ENCODE results near the gene MTHFD1L. TPM values are rescaled to one million over a fixed set of nuclear protein-coding genes. Genes with fewer than 3 reads are reported as not detected.
"Not testable (repeated sequence)": the region's sequence is repeated elsewhere in the genome, so short reads cannot be mapped to it uniquely, and the experiment has no call there.

Gene MTHFD1L
- total RNA-seq, 1 donor from 2014 or later, result 3.1 TPM

DNA sequence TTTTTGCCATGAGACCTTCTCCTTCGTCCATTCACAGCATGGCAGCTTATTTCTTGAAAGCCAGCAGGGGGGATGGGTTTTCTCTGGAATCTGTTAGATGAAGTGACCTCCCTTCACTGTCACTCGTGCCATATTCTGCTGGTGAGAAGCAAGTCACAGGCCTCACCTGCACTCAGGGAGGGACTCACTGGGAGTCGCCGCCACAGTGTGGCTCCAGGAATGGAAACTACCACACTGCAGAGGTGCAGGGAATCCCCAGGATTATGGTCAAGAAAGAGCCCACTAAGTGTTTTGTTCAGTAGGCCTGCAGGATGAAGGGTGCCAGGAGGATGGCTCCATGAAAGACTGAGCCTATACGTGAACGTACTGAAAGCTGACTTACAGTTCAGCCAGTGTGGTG is 213.2 kb downstream of the MTHFD1L start:
- Histone ChIP-seq H3K4me3 (no peak overlapping the region), H3K27ac (replicated peaks) (no peak overlapping the region), H3K27me3 (ENCODE audit: low read depth) (no peaks in the 10 kb centered on the region), H3K36me3 (no peaks in the 10 kb centered on the region), H3K9me3 (replicated peaks) (peaks cover 32% of the 10 kb centered on the region), H3K4me1 (peaks cover 4% of the 10 kb centered on the region)
- no peak for DNase-seq
- intact Hi-C loops (cut with micrococcal nuclease), result no loop called here
- TF ChIP-seq CTCF (IDR thresholded peaks at IDR 0.05; ENCODE audit: borderline replicate concordance), result no peak

DNA sequence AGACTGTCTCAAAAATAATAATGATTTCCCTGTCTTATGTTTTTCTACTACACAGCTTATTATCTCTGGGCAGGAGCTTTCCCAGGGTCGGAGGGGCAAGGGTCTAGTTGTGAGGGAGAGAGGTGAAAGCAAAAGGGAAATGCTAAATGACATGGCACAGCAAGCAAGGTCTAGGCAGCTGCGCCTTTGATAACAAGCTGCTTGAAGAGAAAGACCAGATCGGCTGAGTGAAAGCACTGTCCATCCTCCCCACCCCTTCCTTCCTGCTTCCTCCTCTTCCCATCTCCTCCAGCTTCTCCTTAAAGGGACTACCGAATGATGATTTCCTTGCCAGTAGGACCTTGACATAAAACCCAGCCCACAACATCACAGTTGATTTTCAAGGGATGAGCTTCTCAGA is 216.2 kb downstream of the MTHFD1L start:
- H3K4me3 ChIP-seq, result no peak overlapping the region
- no peak overlapping the region for H3K27ac ChIP-seq (replicated peaks)
- H3K27me3 ChIP-seq (ENCODE audit: low read depth), result no peaks in the 10 kb centered on the region
- H3K9me3 ChIP-seq (replicated peaks), result peaks cover 12% of the 10 kb centered on the region
- peaks cover 4% of the 10 kb centered on the region for H3K4me1 ChIP-seq
- DNase-seq, result no peak
- H3K36me3 ChIP-seq, result no peaks in the 10 kb centered on the region
- intact Hi-C loops (cut with micrococcal nuclease), result no loop called here
- no peak for TF ChIP-seq CTCF (IDR thresholded peaks at IDR 0.05; ENCODE audit: borderline replicate concordance)

GRCh38 chr6:151082079-151082478 is 216.6 kb downstream of the MTHFD1L start:
- DNase-seq, result no peak
- no peak overlapping the region for H3K27ac ChIP-seq (replicated peaks)
- no peak for TF ChIP-seq CTCF (IDR thresholded peaks at IDR 0.05; ENCODE audit: borderline replicate concordance)
- H3K36me3 ChIP-seq, result no peaks in the 10 kb centered on the region
- peaks cover 12% of the 10 kb centered on the region for H3K9me3 ChIP-seq (replicated peaks)
- no peaks in the 10 kb centered on the region for H3K27me3 ChIP-seq (ENCODE audit: low read depth)
- intact Hi-C loops (cut with micrococcal nuclease), result no loop called here
- peaks cover 4% of the 10 kb centered on the region for H3K4me1 ChIP-seq
- H3K4me3 ChIP-seq, result no peak overlapping the region

DNA sequence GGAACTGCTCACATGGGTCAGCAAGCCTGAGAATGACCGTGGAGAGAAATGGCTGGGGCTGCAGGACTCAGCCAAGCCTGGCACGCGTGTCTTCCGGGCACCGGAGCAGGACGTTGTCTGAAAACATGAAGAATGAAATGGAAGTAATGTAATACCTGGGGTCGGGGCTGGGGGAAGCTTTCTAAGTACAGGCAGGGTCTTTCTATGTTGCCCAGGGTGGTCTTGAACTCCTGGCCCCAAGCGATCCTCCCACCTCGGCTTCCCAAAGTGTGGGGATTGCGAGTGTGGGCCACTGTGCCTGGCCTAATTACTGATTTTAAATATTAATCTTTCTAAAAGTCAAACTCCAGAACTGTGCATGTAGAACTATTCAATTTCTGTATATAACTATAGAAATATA is 218.8 kb downstream of the MTHFD1L start:
- Histone ChIP-seq H3K4me1 (peaks cover 21% of the 10 kb centered on the region), H3K27me3 (ENCODE audit: low read depth) (no peaks in the 10 kb centered on the region), H3K36me3 (no peaks in the 10 kb centered on the region), H3K27ac (replicated peaks) (no peak overlapping the region), H3K4me3 (no peak overlapping the region), H3K9me3 (replicated peaks) (no peaks in the 10 kb centered on the region)
- no peak for DNase-seq
- intact Hi-C loops (cut with micrococcal nuclease), result no loop called here
- no peak for TF ChIP-seq CTCF (IDR thresholded peaks at IDR 0.05; ENCODE audit: borderline replicate concordance)

GRCh38 chr6:151087055-151087454 is 221.6 kb downstream of the MTHFD1L start:
- H3K4me3 ChIP-seq; intact Hi-C loops (cut with micrococcal nuclease); H3K27me3 ChIP-seq (ENCODE audit: low read depth); H3K9me3 ChIP-seq (replicated peaks); H3K36me3 ChIP-seq; DNase-seq: not testable (repeated sequence)
- Histone ChIP-seq H3K4me1 (peaks cover 17% of the 10 kb centered on the region), H3K27ac (replicated peaks) (peak overlapping the region; percentile 58)

DNA sequence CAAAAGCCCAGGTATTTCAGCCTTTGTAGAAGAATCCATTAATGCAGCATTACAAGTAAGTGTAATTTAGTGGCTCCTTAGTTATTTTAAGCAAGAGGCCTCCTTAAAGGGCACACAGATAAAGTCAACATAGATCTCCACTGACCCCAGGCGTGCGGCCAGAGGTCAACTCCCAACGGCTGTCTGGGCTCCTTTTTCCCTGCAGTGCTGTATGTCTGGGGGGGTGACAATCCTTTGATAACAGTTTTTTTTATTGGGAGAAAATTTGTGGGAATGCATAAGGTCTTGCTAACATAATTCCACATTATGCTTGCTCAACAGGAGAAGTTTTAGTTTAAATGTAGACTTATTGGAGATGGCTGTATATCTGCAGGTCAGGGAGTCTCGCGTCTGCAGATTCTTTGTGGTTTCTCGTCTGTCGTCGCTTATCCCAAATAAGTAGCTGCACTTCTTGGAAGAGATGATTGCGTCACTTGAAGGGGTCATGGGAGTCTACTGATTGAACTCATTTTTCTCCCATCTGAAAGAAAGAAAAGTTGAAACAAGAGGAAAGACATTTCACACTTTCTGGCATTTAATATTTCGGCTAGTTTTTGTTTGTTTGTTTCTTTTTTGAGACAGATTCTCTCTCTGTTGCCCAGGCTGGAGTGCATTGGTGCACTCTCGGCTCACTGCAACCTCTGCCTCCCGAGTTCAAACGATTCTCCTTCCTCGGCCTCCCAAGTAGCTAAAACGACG is 222.5 kb downstream of the MTHFD1L start:
- H3K36me3 ChIP-seq, result no peaks in the 10 kb centered on the region
- H3K27ac ChIP-seq (replicated peaks), result peak overlapping the region; percentile 58
- H3K27me3 ChIP-seq (ENCODE audit: low read depth), result no peaks in the 10 kb centered on the region
- H3K9me3 ChIP-seq (replicated peaks), result no peaks in the 10 kb centered on the region
- intact Hi-C loops (cut with micrococcal nuclease), result no loop called here
- H3K4me3 ChIP-seq, result no peak overlapping the region
- no peak for TF ChIP-seq CTCF (IDR thresholded peaks at IDR 0.05; ENCODE audit: borderline replicate concordance)
- peaks cover 17% of the 10 kb centered on the region for H3K4me1 ChIP-seq
- DNase-seq, result peak; percentile 75
